Hindlimb muscle (tissue), 1 donor: ENCODE results near the gene SLC25A53. TPM values are rescaled to one million over a fixed set of nuclear protein-coding genes. Genes with fewer than 3 reads are reported as not detected.
"Not testable (repeated sequence)": the region's sequence is repeated elsewhere in the genome, so short reads cannot be mapped to it uniquely, and the experiment has no call there.

ENCODE experiments used
- DNase-seq: peaks from one replicate; pipeline ENCODE4 v3.0.0-alpha.2; 2013
- polyA plus RNA-seq: library from polyadenylated mRNA; unstranded; fragments of 120-200 nt; gene quantifications from one replicate; pipeline ENCODE4 v1.2.1, GENCODE V29; 2013; ENCODE audit not compliant: insufficient read length

SLC25A53 gene
- polyA plus RNA-seq, 1 donor, result 6.5 TPM

DNA sequence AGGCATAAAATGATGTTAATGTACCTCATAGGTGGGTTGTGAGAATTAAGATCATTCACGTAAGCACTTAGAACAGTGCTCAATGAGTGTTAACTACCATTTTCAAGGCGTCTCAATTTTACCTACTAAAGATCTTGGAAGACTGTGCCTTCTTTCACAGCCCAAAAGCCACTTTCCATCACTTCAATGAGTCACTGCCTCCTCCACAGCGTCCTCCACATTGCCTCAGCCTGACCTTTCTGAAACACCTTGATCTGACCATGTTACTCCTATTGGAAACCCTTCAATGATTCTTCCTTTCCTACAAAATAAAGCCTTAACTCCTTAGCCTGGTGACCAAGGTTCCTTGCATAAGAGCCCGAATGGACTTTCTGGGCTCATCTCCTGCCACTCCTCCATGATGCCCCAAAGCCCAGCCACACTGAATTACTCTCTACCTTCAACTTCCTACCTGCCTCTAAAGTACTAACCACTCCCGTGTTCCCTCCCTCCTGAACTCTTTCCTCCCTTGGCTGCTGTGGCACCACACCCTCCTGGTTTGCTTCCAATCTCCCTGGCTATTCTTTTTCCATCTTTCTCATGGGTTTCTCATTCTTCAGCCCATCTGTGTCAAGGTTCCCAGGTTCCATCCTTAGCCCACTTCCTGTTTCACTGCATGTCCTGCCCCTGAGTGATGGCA is 22.1 kb downstream of the SLC25A53 start:
- no peak for DNase-seq

- no peak for DNase-seq
Observed at GRCh38 chrX:104130808-104131207, 26.0 kb downstream of the SLC25A53 start.

- no peak for DNase-seq
Observed at GRCh38 chrX:104126856-104127255, 30.0 kb downstream of the SLC25A53 start.

DNA sequence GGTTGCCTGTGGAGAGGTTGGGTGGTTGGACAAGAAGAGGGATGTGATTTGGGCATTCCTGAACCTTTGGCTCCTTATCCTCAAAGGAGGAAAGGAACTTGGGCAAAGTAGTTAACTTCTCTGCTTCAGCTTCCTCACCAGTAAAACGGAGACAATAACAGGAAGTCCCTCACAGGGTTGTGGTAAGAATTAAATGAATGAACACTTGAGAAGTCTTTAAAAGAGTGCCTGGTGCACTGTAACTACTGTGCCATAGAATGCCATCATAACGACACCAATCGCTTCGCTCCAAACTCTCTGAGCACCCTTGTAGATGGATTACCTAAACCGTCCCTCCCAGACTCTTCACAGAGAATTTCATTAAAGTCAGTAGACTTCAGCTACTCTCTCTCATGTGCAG is 34.0 kb downstream of the SLC25A53 start:
- no peak for DNase-seq

- no peak for DNase-seq
Observed at GRCh38 chrX:104118765-104119164, 38.0 kb downstream of the SLC25A53 start.

- DNase-seq, result no peak
Observed at GRCh38 chrX:104117759-104118158, 39.0 kb downstream of the SLC25A53 start.

GRCh38 chrX:104113222-104113965 is 43.4 kb downstream of the SLC25A53 start:
- DNase-seq, result peak; percentile 34

- peak; percentile 76 for DNase-seq
Observed at GRCh38 chrX:104112326-104112951, 44.4 kb downstream of the SLC25A53 start, which contains the start of gene ZCCHC18. TSS of gene ZCCHC18 (plus strand) at chrX:104112523. CDS start at chrX:104114112, 1,589 bp downstream.

DNA sequence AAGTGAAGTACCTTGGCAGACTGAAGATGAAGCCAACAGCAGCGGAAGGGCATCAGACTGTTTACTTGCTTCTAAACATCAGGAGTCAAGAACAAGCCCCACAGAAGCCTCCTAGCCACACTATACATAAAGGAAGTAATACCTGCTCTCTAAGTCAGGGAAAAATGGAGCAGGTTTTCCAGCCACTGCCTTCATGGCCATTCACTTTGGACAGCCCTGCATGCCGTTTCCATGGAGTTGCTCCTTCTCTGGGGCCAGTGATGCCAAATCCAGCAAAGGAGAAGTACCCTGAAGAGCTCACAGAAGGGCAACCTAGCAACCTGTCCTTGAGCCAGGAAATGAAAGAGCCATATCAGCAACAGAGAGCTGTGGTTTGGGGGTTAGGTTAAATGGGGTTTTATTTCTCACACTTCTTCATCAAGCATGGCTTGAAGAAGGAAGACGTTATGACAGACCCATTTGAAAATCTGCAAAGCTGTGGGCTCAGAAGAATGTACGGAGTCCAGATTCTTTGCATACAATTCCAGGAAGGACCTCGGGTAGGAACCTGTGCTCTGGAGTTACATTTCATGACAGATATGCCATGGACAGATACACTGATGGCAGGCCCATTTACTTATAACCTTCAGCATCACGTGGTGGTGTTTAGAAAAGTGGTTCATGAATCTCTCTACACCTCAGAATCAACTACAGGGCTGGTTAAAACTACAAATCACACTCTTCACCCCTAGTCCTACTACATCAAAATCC is 46.1 kb downstream of the SLC25A53 start:
- not testable (repeated sequence) for DNase-seq

DNA sequence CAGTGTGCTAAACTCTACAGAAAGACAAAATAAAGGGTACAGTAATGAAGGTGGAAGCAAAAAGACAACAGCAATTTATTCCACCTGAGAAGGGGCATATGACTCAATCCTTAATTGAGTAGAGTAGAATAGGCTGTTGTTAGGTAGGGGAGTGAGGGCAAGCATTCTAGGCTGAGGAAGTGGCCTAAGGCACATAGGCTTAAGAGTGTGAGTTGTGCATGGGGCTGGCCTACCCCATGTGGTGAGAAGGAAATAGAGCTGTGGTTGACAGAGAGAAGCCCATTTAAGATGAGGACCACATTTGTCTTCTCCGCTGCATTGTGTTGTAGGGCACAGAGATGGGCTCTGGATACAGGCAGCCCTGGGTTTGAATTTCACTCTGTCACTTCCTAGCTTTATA is 47.9 kb downstream of the SLC25A53 start:
- DNase-seq, result no peak

DNA sequence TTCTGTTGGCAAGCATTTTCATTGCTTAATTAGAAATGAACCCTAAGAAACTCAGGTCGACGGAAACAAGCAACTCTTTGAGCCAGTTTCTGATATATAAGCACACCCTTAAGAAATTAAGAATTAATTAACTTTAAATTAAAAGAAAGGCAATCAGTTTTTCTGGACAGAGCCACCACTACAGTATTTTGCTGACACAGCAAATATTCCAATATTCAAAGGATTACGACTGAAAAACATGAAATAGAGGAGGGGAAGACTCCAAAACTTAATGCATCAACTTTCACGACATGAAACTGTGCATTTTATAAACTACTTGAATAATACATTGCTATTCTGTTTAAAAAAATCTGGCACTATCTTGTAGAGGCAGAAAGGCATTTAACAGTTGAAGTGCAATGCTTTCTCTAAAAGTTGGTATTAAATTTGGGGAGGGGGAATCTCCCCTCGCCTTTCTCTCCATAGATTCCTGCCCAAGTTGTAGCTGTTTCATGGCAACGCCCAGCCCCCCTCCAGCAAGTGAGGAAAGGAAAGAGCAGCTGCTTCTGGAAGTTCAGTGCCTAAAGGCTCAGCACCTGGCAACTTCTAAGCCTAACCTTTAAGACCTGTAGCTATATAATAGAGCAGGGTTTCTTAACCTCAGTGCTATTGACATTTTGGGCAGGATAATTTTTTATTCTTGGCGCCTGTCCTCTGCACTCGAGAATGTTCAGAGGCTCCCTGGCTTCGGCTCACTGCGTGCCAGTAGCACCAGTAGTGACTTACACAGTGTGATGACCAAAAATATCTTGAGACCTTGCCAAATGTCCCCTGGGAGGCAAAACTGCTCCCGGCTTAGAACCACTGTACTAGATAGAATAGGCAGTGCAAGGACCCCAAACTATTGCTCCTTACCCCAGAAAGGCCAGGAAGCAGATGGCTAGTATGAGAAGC is 51.2 kb downstream of the SLC25A53 start:
- no peak for DNase-seq

- no peak for DNase-seq
Observed at GRCh38 chrX:104104676-104105075, 52.1 kb downstream of the SLC25A53 start.

GRCh38 chrX:104098919-104099318 is 57.9 kb downstream of the SLC25A53 start:
- no peak for DNase-seq

GRCh38 chrX:104098151-104098808 is 58.5 kb downstream of the SLC25A53 start:
- peak; percentile 36 for DNase-seq

GRCh38 chrX:104085919-104086318 is 70.9 kb downstream of the SLC25A53 start:
- no peak for DNase-seq

DNA sequence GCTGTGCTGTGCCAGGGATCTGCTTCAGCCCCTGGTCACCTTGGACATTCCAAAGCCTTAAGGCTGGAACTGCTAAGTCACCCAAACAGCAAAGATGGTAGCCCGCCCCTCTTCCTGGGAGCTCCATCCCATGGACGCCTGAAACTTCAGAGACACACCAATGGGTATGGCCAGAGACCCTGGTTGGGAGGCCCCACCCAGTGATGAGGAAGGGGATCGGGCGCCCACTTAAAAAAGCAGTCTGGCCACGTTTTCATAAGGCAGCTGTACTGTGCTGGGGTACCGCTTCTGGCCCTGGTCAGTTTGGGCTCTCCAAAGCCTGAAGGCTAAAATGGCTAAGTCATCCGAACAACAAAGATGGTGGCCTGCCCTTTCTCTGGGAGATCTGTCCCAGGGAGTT is 71.3 kb downstream of the SLC25A53 start:
- no peak for DNase-seq

DNA sequence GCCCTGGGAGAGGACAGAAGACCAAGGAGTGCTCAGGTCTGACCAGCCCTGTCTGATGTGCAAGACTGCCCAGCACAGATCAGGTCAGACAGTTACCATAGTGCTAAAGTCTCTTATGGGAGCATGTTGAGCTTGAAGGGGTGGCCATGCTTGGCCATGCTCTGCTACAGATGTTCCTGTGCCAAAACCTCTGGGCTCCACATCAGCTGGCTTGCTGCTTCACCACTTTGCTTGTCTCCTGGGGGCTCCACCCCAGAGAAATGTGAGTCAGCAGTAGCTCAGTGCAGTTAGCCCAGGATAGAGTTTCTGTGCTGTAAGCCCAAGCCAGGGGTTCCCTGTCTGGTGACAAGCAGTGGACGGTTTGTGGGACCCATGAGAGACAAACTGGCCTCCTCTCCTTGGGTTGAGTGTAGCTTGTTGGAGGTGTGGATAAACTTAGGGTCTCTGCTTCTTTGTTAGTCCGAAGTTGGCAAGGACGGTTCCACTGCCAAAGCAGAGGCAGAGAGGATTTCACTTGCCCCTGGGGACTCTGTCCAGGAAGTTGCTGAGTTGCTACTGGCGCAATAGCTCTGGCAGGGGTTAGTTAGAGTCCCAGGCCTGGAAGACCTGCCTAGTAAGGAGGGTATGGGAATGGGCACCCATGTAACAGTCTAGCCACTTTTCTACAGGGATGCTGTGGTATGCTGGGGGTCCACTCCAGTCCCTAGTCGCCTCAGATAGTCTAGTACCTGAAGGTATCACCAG is 72.1 kb downstream of the SLC25A53 start:
- no peak for DNase-seq

- DNase-seq, result no peak
Observed at GRCh38 chrX:104084063-104084462, 72.7 kb downstream of the SLC25A53 start.

- not testable (repeated sequence) for DNase-seq
Observed at GRCh38 chrX:104077854-104078253, 79.0 kb downstream of the SLC25A53 start.

GRCh38 chrX:104075778-104076445 is 80.9 kb downstream of the SLC25A53 start, which contains the start of gene TMSB15C:
TSS of gene TMSB15C (minus strand) at chrX:104076236.
- DNase-seq, result not testable (repeated sequence)
